K562 (cell line): ENCODE results near the gene DYNLT2. TPM values are rescaled to one million over a fixed set of nuclear protein-coding genes. Genes with fewer than 3 reads are reported as not detected.

Experiments used
- ARNT ChIP-seq, 2 experiments: fragments of 450-650 bp; IDR thresholded peaks; 2 replicates each; pipeline ENCODE4 v1.6.1; 2016; ENCODE audit warnings: mild to moderate bottlenecking in 1 of 2
- FOXP1 ChIP-seq: sonication (generic); formaldehyde crosslinking; IDR thresholded peaks from 2 replicates; pipeline ENCODE4 v1.8.0; 2022; ENCODE audit warnings: mild to moderate bottlenecking, missing genetic modification reagents
- HNRNPL ChIP-seq: fragments of 200-400 bp; formaldehyde crosslinking; IDR thresholded peaks from 2 replicates; pipeline ENCODE4 v1.6.1; 2017; ENCODE audit warnings: low read depth, mild to moderate bottlenecking, low read length
- MAFK ChIP-seq: IDR thresholded peaks from 2 replicates; pipeline ENCODE4 v1.6.1; 2011; ENCODE audit warnings: low read length, improper control_type of control experiment
- MBD1 ChIP-seq: fragments of 250-450 bp; sonication (Bioruptor Pico); IDR thresholded peaks from 2 replicates; pipeline ENCODE4 v1.8.0; 2022; ENCODE audit warnings: inconsistent platforms
- MLLT1 ChIP-seq, 2 experiments: fragments of 450-650 bp; IDR thresholded peaks; 2 replicates each; pipeline ENCODE4 v1.6.1; 2016
- MLX ChIP-seq, 2 experiments: fragments of 450-650 bp in 1 of 2; sonication (generic) in 1 of 2; formaldehyde crosslinking; conservative IDR thresholded peaks; 2 replicates each; pipeline versions ENCODE4 v1.4.0 to v1.8.1; 2020 to 2022; ENCODE audit warnings: mild to moderate bottlenecking in 1 of 2, missing genetic modification reagents in 1 of 2
- NR2C1 ChIP-seq, 2 experiments: fragments of 450-650 bp; IDR thresholded peaks; 2 replicates each; pipeline ENCODE4 v1.6.1; 2017; ENCODE audit warnings: mild to moderate bottlenecking in 2 of 2, antibody characterized with exemption in 1 of 2, inconsistent platforms in 1 of 2, missing compliant biosample characterization in 1 of 2, missing genetic modification characterization in 1 of 2
- PHF8 ChIP-seq: fragments of 200-600 bp; sonication (generic); IDR thresholded peaks from 2 replicates; pipeline ENCODE4 v1.6.1; 2012; ENCODE audit warnings: mixed run types, mild to moderate bottlenecking, inconsistent platforms, low read length, moderate library complexity, borderline replicate concordance
- PRMT5 ChIP-seq: sonication (generic); formaldehyde crosslinking; IDR thresholded peaks from 2 replicates; pipeline ENCODE4 v1.5.0; 2020; ENCODE audit warnings: missing genetic modification reagents
- RREB1 ChIP-seq: fragments of 250-450 bp; sonication (Bioruptor Pico); IDR thresholded peaks from 2 replicates; pipeline ENCODE4 v1.4.0; 2020
- TGIF2 ChIP-seq: sonication (generic); formaldehyde crosslinking; IDR thresholded peaks from 2 replicates; pipeline ENCODE4 v1.8.1; 2022; ENCODE audit warnings: mild to moderate bottlenecking, missing genetic modification reagents, moderate library complexity
- ZNF224 ChIP-seq: sonication (generic); formaldehyde crosslinking; IDR thresholded peaks from 2 replicates; pipeline ENCODE4 v1.8.0; 2022; ENCODE audit warnings: mild to moderate bottlenecking, missing genetic modification reagents
- ZNF282 ChIP-seq: sonication (generic); formaldehyde crosslinking; IDR thresholded peaks from 2 replicates; pipeline ENCODE4 v1.8.1; 2023; ENCODE audit warnings: missing genetic modification reagents
- ZNF778 ChIP-seq: fragments of 450-650 bp; formaldehyde crosslinking; IDR thresholded peaks from 2 replicates; pipeline ENCODE4 v1.4.0; 2020; ENCODE audit warnings: mild to moderate bottlenecking, moderate library complexity
- polyA plus RNA-seq, 8 experiments: library from polyadenylated mRNA; depleted of rRNA in 4 of 8; stranded (reverse) in 5 of 8; unstranded in 3 of 8; fragments of >200 nt; fragmentation: Nextera tagmentation in 2 of 8; fragmentation: Illumina TruSeq in 1 of 8; extraction: Ambion mirVana in 2 of 8; extraction: Trizol in 1 of 8; gene quantifications; 2 replicates each; pipeline versions ENCODE4 v1.2.1 to v1.2.3, GENCODE V29; 2011 to 2014; ENCODE audit warnings: inconsistent platforms in 1 of 8, missing spikeins in 1 of 8
- total RNA-seq, 7 experiments: library from RNA; depleted of rRNA in 6 of 7; stranded (reverse); fragments of >200 nt in 6 of 7; fragmentation: Illumina TruSeq in 2 of 7; extraction: Trizol in 2 of 7; gene quantifications; 2 replicates each; pipeline versions ENCODE4 v1.2.1 to v1.2.3, GENCODE V29; 2011 to 2021; ENCODE audit warnings: low replicate concordance in 1 of 7
- TF ChIP-seq, protein P1 (sequence below): fragments of 200-800 bp; sonication (Bioruptor generic); IDR thresholded peaks from 2 replicates; pipeline ENCODE4 v1.6.1; 2017; ENCODE audit warnings: missing genetic modification characterization, missing compliant biosample characterization

Gene DYNLT2
- total and polyA plus RNA-seq, 9 of the 15 experiments (the other 6 are each of a cell fraction or from before 2014, with no cell fraction given), result 2.0 to 12.8 (median 6.3) TPM

- TF ChIP-seq, protein P1, sequence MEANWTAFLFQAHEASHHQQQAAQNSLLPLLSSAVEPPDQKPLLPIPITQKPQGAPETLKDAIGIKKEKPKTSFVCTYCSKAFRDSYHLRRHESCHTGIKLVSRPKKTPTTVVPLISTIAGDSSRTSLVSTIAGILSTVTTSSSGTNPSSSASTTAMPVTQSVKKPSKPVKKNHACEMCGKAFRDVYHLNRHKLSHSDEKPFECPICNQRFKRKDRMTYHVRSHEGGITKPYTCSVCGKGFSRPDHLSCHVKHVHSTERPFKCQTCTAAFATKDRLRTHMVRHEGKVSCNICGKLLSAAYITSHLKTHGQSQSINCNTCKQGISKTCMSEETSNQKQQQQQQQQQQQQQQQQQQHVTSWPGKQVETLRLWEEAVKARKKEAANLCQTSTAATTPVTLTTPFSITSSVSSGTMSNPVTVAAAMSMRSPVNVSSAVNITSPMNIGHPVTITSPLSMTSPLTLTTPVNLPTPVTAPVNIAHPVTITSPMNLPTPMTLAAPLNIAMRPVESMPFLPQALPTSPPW (CRISPR knock-in tag), result peak; percentile 89
- TF ChIP-seq ARNT (IDR thresholded peaks at IDR 0.05), result no peak
- no peak for TF ChIP-seq ZNF778 (CRISPR knock-in tag)
- TF ChIP-seq MLX (CRISPR knock-in tag; conservative IDR thresholded peaks at IDR 0.05), result 0 out of 4 replicates have a peak, but pooled peaks of 1 of the 2 experiments have one; percentile 49
- no peak for TF ChIP-seq MBD1 (CRISPR knock-in tag)
- peak; percentile 58; the same call in 1 of the 2 replicates for TF ChIP-seq ZNF224 (CRISPR knock-in tag)
- no peak for TF ChIP-seq PRMT5 (CRISPR knock-in tag)
- TF ChIP-seq NR2C1 (IDR thresholded peaks at IDR 0.05), result no peak
- no peak for TF ChIP-seq NR2C1 (tag; IDR thresholded peaks at IDR 0.05)
- TF ChIP-seq MLLT1 (IDR thresholded peaks at IDR 0.05), result 0 out of 4 replicates have a peak, but pooled peaks of 1 of the 2 experiments have one; percentile 9
- TF ChIP-seq RREB1, result no peak
- peak; percentile 79; the same call in 1 of the 2 replicates for TF ChIP-seq TGIF2
- peak; percentile 75 for TF ChIP-seq HNRNPL
- TF ChIP-seq FOXP1 (CRISPR knock-in tag), result peak; percentile 77; the same call in 1 of the 2 replicates
- peak; percentile 86; the same call in 1 of the 2 replicates for TF ChIP-seq ZNF282 (CRISPR knock-in tag)
- TF ChIP-seq PHF8, result peak; percentile 47; the same call in 1 of the 2 replicates
- no peak for TF ChIP-seq MAFK
These were observed 26.8 kb downstream of the DYNLT2 start, which contains the start of gene PHF10 (continued) for GRCh38 chr6:169724494-169725124.
